ENCODE measurements around the gene MAFG. TPM values are rescaled to one million over a fixed set of nuclear protein-coding genes. Genes with fewer than 3 reads are reported as not detected.

MAFG gene
- total RNA-seq, 1 experiment from 2014 or later = 29.8 TPM

GRCh38 chr17:81905424-81905875 is 22.1 kb downstream of the MAFG start:
- POLR2A ChIA-PET = no interaction called here
- ATAC-seq (no peak), DNase-seq (ENCODE audit: low spot score) (no peak)
- no peak overlapping the region for H3K4me3 Mint-ChIP-seq
- H3K4me1 Mint-ChIP-seq = peaks cover 3% of the 10 kb centered on the region; the same call in 1 of the 2 replicates
- no peaks in the 10 kb centered on the region for H3K9me3 Mint-ChIP-seq
- no peak overlapping the region for H3K27ac Mint-ChIP-seq
- H3K27me3 Mint-ChIP-seq (ENCODE audit: low read depth) = peaks cover 13% of the 10 kb centered on the region
- no peaks in the 10 kb centered on the region; the same call in 1 of the 2 replicates for H3K36me3 Mint-ChIP-seq
- TF ChIP-seq CREB1 (CRISPR knock-in tag; IDR thresholded peaks at IDR 0.05) (no peak), ATF2 (CRISPR knock-in tag; IDR thresholded peaks at IDR 0.05; ENCODE audit: borderline replicate concordance, low read depth) (no peak), TP53 (CRISPR knock-in tag; IDR thresholded peaks at IDR 0.05) (no peak), ATF1 (CRISPR knock-in tag; IDR thresholded peaks at IDR 0.05) (no peak), IRF1 (CRISPR knock-in tag; IDR thresholded peaks at IDR 0.05) (no peak), ERG (CRISPR knock-in tag; IDR thresholded peaks at IDR 0.05) (no peak), FOXK1 (CRISPR knock-in tag; IDR thresholded peaks at IDR 0.05) (no peak), ZNF263 (CRISPR knock-in tag; IDR thresholded peaks at IDR 0.05; ENCODE audit: low read depth) (no peak), RORB (CRISPR knock-in tag; IDR thresholded peaks at IDR 0.05) (no peak), PREB (CRISPR knock-in tag; IDR thresholded peaks at IDR 0.05; ENCODE audit: borderline replicate concordance) (no peak)
- CTCF ChIA-PET = no interaction called here

GRCh38 chr17:81904600-81905423 is 22.7 kb downstream of the MAFG start:
- ATAC-seq = no peak
- ChIA-PET POLR2A (no interaction called here), CTCF (no interaction called here)
- Mint-ChIP-seq H3K9me3 (no peaks in the 10 kb centered on the region), H3K4me3 (no peak overlapping the region), H3K36me3 (peaks cover 6% of the 10 kb centered on the region; the same call in 1 of the 2 replicates), H3K27me3 (ENCODE audit: low read depth) (peaks cover 13% of the 10 kb centered on the region), H3K27ac (no peak overlapping the region), H3K4me1 (no peaks in the 10 kb centered on the region)
- DNase-seq (ENCODE audit: low spot score) = no peak
- no peak for TF ChIP-seq FOXJ3 (CRISPR knock-in tag; IDR thresholded peaks at IDR 0.05; ENCODE audit: borderline replicate concordance)
- no peak for TF ChIP-seq SP1 (CRISPR knock-in tag; conservative IDR thresholded peaks at IDR 0.05)
- no peak for TF ChIP-seq ATF2 (CRISPR knock-in tag; IDR thresholded peaks at IDR 0.05; ENCODE audit: borderline replicate concordance, low read depth)
- no peak for TF ChIP-seq NR1H2 (CRISPR knock-in tag; IDR thresholded peaks at IDR 0.05)
- no peak for TF ChIP-seq ZBTB43 (CRISPR knock-in tag; IDR thresholded peaks at IDR 0.05)
- no peak for TF ChIP-seq JUN (CRISPR knock-in tag; IDR thresholded peaks at IDR 0.05)
- no peak for TF ChIP-seq USF2 (CRISPR knock-in tag; IDR thresholded peaks at IDR 0.05)
- TF ChIP-seq EMX1 (CRISPR knock-in tag; IDR thresholded peaks at IDR 0.05) = no peak
- no peak for TF ChIP-seq ZNF425 (CRISPR knock-in tag; conservative IDR thresholded peaks at IDR 0.05)
- no peak for TF ChIP-seq NFATC4 (CRISPR knock-in tag; IDR thresholded peaks at IDR 0.05)
- TF ChIP-seq TP53 (CRISPR knock-in tag; IDR thresholded peaks at IDR 0.05) = no peak
- no peak for TF ChIP-seq IRF1 (CRISPR knock-in tag; IDR thresholded peaks at IDR 0.05)
- TF ChIP-seq NR2C2 (CRISPR knock-in tag; IDR thresholded peaks at IDR 0.05) = no peak
- no peak for TF ChIP-seq CBFB (CRISPR knock-in tag; IDR thresholded peaks at IDR 0.05; ENCODE audit: low read depth)

Measured in WTC11 (cell line).